GM12801 (cell line): Measurements from ENCODE around the gene PROM2.

ENCODE experiments used
- TF ChIP-seq, protein P1 (sequence below): IDR thresholded peaks from one replicate; pipeline ENCODE4 v1.5.1; 2011; ENCODE audit warnings: control low read depth; ENCODE audit not compliant: insufficient read length; ENCODE audit errors: extremely low read depth

Gene PROM2

DNA sequence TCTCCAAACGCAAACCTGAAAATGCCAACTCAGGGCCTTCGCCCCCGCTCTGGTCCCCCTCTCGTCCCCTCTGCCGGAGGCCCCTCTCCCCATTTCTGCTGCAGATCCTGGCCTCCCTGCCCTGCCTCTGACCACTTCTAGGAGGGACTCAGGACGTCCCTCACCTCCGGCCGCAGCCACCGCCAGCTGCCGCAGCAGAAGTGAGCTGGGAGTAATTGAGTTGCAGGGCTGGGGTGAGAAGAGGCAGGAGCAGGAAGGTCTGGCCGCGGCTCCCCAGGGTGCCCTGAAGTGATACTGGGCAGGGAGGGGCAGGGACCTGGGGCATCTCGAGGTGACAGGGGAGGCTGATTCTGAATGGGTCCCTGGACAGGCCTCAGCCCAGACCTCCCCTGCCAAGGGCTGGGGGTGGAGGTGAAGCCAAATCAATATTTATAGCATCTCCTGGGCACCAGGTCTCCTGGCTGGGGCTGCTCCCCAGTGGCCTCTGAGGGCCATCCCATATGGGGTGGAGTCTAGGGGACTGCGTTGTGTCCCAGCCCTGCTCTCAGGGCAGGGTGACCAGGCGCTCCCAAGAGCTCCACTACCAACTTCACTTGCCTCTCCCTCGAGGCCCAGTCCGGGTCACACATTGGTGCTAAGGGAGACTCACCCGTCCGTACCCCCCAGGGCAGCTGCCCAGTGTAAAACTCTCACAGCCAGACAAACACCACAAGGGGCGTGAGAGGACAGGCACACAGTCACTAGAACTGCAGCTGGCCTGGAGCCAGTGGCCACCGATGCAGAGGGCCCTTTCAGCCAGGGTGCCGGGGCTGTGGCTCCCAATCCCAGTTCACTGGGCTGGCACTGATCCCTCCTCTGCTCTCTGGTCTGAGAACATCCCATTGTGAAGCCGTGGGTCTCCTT lies 55.9 kb downstream of the PROM2 start:
- TF ChIP-seq, protein P1, sequence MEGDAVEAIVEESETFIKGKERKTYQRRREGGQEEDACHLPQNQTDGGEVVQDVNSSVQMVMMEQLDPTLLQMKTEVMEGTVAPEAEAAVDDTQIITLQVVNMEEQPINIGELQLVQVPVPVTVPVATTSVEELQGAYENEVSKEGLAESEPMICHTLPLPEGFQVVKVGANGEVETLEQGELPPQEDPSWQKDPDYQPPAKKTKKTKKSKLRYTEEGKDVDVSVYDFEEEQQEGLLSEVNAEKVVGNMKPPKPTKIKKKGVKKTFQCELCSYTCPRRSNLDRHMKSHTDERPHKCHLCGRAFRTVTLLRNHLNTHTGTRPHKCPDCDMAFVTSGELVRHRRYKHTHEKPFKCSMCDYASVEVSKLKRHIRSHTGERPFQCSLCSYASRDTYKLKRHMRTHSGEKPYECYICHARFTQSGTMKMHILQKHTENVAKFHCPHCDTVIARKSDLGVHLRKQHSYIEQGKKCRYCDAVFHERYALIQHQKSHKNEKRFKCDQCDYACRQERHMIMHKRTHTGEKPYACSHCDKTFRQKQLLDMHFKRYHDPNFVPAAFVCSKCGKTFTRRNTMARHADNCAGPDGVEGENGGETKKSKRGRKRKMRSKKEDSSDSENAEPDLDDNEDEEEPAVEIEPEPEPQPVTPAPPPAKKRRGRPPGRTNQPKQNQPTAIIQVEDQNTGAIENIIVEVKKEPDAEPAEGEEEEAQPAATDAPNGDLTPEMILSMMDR = no peak

DNA sequence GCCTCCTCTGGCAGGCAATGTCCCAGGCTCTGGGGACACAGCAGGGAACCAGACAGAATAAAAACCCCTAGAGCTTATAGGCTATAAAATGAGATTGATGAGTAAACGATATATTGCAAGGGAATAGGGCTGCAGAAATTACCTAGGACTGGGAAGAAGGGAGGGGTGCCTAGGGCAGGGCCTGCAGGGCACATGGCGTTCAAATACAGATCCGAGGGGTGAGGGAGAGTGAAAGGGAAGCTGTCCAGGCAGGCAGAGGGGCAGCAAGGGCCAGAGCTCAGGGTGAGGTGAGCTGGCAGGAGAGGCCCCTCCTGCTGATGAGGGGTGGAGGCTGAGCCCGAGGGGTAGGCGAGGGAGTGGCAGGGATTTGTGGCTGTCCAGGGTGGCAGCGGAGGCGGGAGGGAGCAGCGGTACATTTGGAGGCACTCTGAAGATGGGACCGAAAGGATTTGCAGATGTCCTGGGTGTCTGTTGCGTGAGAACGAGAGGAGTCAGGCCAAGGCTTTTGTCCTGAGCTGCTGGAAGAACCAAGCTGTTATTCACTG lies 56.6 kb downstream of the PROM2 start:
- TF ChIP-seq, protein P1 = no peak

DNA sequence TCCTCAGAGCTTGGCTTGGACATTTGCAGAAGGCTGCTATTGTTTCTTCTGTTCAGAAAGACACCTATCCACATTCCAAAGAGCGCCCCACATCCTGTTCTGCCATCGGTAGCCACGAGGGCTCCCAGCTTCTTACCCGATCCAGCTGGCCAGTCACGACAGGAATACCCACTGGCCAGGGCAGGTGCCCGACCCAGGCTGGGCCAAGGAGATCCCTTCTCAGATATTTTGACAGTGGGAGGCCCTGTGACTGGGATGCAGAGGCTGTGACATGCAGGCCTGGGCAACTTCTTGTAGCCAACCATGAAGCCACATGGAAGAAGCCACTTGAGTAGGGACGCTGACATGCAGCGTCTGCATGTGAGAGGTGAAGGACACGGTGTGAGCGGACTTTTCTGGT lies 57.4 kb downstream of the PROM2 start:
- TF ChIP-seq, protein P1 = no peak

DNA sequence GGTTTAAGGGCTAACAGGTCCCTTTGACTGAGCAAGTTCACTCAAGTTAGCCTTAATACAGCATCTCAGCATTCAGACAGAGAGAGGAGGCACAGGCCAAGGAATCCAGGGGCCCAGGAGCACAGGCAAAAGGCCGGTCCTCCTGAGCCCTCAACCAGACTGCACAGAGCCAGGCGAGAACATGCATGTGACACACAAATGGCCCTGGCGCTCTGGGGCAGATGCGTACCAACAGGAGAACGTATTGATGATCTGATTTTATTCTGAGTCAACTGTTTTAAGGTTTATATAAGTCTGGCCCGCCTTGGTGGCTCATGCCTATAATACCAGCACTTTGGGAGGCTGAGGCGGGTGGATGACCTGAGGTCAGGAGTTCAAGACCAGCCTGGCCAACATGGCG lies 57.8 kb downstream of the PROM2 start:
- TF ChIP-seq, protein P1 = no peak

DNA sequence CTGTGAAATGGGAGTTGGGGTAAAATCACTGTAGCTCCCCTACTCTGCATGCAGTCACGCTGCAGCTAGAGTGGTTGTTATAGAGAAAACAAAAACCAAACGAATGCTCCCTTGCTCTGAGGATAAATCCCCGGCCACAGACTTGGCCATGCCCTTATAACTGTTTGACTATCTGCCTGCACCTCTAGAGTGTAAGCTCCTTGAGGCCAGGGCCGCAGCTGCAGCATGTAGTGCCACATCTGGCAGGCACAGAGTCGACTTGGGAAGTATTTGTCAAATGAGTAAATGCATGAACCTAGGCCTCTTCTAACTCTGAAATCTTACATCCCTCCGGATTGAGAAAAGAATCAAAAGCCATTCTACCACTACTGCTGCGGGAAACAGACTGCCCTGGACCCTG lies 58.8 kb downstream of the PROM2 start:
- TF ChIP-seq, protein P1 = no peak

DNA sequence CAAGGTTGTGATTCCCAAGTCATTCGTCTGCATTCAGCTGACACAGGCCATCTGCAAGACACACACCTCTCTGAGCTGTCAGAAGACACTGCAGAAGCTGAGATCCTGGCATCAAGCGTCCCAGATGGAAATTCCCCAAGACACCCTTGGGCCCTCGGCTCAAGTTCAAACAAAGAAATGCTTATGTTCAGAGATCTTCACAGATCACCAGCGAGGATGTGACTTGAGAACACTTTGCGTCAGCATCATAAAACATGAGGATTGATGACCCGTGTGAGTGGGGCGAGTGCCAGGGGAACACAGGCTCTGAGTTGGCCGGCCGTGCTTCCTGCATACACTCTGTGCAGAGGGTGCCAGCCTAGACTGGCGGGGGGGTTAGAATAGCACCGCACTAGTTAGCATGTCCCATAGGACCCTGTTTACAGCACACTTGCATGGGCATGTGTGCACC lies 59.7 kb downstream of the PROM2 start:
- TF ChIP-seq, protein P1 = no peak

DNA sequence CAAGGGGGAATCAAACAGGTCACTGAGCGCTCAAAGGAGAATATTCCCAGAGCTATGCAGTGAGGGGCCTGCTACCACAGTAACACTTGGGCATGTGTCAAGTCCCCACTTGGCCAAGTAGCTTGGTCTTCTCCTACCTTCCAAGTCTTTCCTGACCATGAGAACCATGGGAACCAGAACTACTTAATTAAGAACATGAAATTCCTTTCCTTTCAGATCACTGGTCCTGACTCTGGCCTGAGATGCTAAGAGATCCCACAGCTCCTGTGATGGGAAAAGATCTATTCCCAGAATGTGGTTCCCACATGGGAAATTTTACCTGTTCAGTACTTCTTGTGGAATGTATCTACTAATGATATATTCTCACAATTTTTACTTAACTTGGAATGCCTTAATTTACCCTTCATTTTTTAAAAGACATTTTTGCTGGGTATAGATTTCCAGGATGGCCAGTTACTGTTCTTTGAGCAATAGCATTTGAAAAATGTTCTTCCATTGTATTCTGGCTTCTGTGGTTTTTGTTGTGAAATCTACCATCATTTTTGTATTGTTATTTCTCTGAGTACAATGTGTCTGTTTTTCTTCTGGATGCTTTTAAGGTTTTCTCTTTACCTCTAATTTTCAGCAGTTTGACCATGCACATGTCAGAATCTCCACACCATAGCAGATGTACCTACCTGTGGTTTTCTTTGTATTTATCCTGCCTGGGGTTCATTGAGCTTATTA lies 60.8 kb downstream of the PROM2 start:
- TF ChIP-seq, protein P1 = no peak
